Left lobe of liver (tissue), 2 donors: ENCODE results near the gene LGALS9C. TPM values are rescaled to one million over a fixed set of nuclear protein-coding genes. Genes with fewer than 3 reads are reported as not detected.
"Not testable (repeated sequence)": the region's sequence is repeated elsewhere in the genome, so short reads cannot be mapped to it uniquely, and the experiment has no call there.

Source experiments
- ATAC-seq: fragments of 200-7000 bp; cut with Tn5 transposase; one replicate; pipeline ENCODE4 v1.9.1; 2020; ENCODE audit warnings: mild to moderate bottlenecking, moderate library complexity
- DNase-seq: peaks from one replicate; pipeline ENCODE4 v3.0.0-alpha.2; 2020; ENCODE audit warnings: low spot score
- total RNA-seq: library from RNA; stranded (reverse); gene quantifications from one replicate; pipeline ENCODE4 v1.2.1, GENCODE V29; 2021
- donor health status: DM: no; HTN: no; CAD: no; lungs with moderate emphysema.
- donor health status: DM: no; HTN: yes; CAD: no.

The LGALS9C gene
- total RNA-seq, result 0.18 TPM

GRCh38 chr17:18476508-18477308 lies at the start of gene LGALS9C:
TSS of gene LGALS9C (plus strand) at chr17:18476789. CDS start at chr17:18476855, 66 bp downstream.
- not testable (repeated sequence) for DNase-seq

GRCh38 chr17:18432206-18432605 lies 44.4 kb upstream of the LGALS9C start:
- DNase-seq, ATAC-seq: not testable (repeated sequence)

More at GRCh38 chr17:18476508-18477308, at the start of gene LGALS9C:
- ATAC-seq, result not testable (repeated sequence)

DNA sequence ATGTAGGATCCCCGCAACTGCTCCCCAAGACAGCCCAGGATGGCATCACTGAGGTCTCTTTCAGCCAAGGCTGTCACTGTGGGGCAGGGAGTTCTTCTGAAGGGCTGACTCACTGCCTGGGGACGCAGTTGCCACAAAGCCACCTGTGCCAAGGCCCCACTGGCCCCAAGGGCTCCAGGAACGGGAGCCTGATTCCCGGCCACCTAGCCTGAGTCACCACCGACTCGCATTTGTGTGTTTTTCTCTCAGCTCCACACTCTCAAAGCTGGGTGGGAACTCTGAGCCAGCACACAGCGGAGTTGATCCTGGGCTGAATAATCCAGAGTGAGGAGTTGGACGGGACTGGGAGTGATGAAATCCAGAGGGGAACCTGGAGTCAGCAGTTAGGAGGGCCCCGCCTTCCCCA lies 37.1 kb upstream of the LGALS9C start:
- DNase-seq, result not testable (repeated sequence)
- ATAC-seq, result peak; percentile 63

- DNase-seq, result peak; percentile 66
- peak; percentile 80 for ATAC-seq
Measured at GRCh38 chr17:18442093-18442492, 34.5 kb upstream of the LGALS9C start.

- ATAC-seq, DNase-seq: not testable (repeated sequence)
Measured at GRCh38 chr17:18442532-18442931, 34.1 kb upstream of the LGALS9C start.

DNA sequence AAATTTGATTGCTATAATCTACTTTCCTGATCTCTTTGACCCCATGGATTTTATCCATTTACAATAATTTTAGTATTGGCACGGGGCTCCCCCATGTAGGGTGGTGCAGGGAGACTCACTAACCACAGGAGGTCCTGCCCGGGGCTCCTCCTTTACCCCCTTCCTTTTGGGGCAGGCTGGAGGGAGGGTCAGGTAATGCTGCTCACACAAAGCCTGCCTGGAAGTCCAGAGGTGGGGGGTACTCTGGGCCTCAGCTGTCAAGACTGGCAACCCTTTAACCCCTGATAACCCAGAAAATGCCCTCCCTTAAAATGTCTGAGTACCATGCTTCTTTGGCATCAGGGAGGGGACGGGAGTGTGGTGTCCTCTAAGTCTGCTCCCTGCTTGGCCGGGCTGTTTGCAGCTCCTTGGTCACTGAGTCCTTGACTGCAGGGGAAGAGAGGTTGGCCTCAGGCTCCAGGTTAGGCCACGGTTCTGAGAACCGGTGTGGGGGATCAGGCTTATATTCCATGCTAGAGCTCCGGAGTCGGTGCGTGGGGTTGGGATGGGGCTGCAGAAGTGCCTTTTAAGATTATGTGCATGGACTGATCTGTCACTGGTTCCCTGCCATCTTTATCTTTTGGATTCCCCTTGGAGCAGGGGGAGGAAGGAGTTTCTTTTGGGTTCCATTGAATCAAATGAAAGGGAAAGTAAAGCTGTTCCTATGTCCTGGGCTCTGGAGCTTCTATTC lies 28.9 kb upstream of the LGALS9C start:
- not testable (repeated sequence) for DNase-seq, ATAC-seq

DNA sequence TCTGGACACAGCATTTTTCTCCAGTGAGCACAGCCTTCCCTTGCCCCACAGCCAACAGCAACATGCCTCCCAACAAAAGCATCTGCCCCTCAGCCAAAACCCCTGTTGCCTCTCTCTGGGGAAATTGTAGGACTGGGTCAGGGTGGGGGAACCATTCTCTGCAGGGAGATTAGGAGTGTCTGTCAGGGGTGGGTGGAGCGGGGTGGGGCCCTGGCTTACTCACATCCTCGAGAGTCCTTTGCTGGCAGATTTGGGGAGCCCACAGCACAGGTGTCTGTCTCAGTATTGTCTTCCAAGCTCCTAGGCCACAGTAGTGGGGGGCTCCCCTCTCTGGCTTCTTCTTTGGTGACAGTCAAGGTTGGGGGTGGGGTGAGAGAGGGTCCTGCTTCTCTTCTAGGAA lies 28.3 kb upstream of the LGALS9C start:
- DNase-seq, ATAC-seq: not testable (repeated sequence)

GRCh38 chr17:18449833-18450232 lies 26.8 kb upstream of the LGALS9C start:
- ATAC-seq, DNase-seq: not testable (repeated sequence)

GRCh38 chr17:18450998-18451397 lies 25.6 kb upstream of the LGALS9C start:
- not testable (repeated sequence) for DNase-seq, ATAC-seq

DNA sequence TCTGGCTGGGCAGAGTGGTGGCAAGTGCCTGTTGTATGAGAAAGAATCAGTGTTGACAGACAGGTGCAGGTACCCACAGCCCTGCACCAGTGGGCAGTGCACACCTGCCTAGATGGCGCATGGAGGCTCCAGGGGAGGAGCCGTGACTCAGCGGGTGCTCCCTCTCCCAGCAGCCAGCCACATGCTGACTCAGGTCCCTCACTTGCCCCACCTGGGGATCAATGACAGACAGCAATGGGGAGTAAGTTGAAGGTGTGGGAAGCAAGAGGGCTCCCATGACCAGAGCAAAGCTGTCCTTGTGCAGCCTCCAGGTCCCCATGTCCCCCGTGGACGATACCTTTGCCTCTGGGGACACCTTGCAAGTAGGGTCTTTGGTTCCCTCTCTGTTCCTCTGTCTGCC lies 24.6 kb upstream of the LGALS9C start:
- ATAC-seq, DNase-seq: not testable (repeated sequence)

DNA sequence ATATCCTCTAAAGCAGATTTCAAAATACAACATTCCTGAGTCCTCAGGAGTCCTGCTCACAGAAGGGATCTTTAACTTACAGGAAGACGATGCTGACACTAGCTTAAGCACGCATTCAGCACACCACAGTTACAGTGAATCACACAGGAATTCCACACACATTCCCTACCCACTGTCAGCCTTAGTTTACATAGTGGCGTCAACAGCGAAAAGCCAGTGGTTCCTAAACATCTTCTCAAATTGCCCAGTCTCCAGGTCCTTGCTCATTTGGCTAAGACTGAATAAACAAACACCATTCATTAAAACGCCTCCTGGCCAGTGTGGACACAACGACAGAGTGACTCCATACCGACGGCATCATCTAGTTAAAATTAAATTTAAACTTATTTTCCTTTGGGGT lies 17.6 kb upstream of the LGALS9C start:
- not testable (repeated sequence) for ATAC-seq, DNase-seq

GRCh38 chr17:18463831-18464502 lies 12.6 kb upstream of the LGALS9C start:
- ATAC-seq, DNase-seq: not testable (repeated sequence)

DNA sequence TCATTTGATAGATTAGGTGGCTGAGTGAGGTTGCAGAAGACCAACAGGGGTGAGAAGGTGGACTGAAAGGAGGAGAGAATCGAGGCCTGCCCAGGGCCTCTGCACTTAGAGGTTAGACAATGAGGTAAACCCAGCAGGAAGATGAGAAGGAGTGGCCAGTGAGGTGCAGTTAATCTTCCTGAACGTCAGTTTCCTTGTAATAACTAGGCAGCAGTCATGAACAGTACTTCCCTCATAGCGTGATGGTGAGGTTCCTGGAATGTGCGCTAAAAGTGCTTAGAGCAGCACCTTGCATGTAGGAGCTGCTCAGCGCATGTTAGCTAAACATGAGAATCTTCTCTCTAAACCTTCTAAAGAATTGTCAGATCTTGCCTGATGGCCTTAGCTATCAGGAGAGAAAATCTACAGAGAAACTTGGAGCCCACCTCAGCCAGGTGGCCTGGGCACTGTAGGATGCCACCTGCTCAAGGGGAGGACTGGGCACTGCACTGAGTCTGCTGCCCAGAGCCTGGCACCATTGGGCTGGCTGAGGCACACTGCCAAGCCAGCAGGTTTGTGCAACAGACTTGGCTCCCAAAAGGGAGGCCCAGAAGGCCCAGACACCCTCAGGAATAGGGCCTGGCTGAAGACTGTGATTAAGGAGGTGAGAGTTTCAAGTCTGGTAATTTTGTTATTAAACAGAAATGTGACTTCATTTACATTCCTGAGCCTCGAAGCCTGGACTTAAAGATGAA lies 10.2 kb upstream of the LGALS9C start:
- not testable (repeated sequence) for DNase-seq
- peak; percentile 89 for ATAC-seq

- not testable (repeated sequence) for DNase-seq
- ATAC-seq, result peak; percentile 27
Measured at GRCh38 chr17:18467001-18467400, 9.6 kb upstream of the LGALS9C start.

GRCh38 chr17:18468472-18469171 lies 8.0 kb upstream of the LGALS9C start:
- not testable (repeated sequence) for DNase-seq, ATAC-seq

DNA sequence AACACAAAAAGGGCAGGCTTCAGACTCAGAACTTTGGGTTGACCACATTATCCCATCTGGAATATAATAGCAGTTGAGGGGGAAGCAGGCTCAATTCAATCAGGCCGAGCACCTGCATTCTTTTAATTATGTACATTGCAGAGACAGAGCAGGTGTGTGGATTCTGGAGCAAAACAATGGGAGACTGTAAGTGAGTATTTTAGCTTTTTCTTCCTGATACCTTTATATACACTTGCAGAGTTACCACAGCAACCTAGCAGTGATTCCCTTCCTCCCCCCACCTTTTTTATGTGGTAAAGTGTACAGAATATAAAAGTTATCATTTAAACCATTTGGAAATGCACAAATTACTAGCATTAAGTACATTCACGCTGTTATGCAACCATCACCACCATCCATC lies 6.8 kb upstream of the LGALS9C start:
- ATAC-seq, DNase-seq: not testable (repeated sequence)

DNA sequence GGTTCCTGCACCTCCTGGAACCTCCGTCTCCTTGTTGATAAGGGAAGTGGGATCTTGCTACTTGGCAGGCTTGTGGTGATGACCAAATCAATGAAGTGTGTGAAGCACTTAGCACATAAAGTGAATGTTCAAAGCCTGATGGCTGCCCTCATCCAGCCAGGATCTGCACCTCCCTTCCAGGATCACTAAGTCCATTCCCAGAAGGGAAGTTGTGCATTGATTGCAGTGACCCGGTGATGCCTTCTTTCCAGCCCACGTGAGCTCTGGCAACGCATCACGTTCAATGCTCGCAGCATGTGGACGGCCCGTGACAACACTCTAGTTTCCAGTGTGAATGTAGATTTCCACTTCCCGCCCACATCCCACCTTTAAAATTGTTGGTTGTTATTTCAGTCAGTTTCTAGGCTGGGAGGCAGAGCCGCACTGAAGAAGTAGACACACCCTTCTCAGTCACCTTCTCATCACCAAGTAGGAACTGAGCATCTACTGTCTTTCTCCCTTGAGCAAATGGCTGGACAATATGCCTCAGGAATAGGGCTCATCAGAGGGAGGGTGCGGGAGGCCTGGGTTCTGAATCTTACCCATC lies 6.2 kb upstream of the LGALS9C start:
- not testable (repeated sequence) for ATAC-seq

GRCh38 chr17:18473967-18474366 lies 2.6 kb upstream of the LGALS9C start:
- DNase-seq, ATAC-seq: not testable (repeated sequence)

More for the DNA sequence above, 6.2 kb upstream of the LGALS9C start:
- DNase-seq, result not testable (repeated sequence)

GRCh38 chr17:18474754-18475153 lies 1.8 kb upstream of the LGALS9C start:
- not testable (repeated sequence) for DNase-seq, ATAC-seq
